Activated CD4-positive, alpha-beta T cell treated with anti-CD3 and anti-CD28 coated beads, Interleukin-10, Interleukin-2, amounts not matched to agents 100 ng/mL and 50 ng/mL, durations not matched to agents 16 hours and 8 hours (primary cell): ENCODE measurements around the gene HTR3C.

Experiments used
- DNase-seq: peaks from one replicate; pipeline ENCODE4 v3.0.0-alpha.2; 2020

Gene HTR3C

GRCh38 chr3:184097556-184097955 is 44.7 kb downstream of the HTR3C start:
- DNase-seq, result no peak

GRCh38 chr3:184099806-184100686 is 47.2 kb downstream of the HTR3C start:
- DNase-seq, result no peak
